ENCODE results near the gene ATG9B. TPM values are rescaled to one million over a fixed set of nuclear protein-coding genes. Genes with fewer than 3 reads are reported as not detected.
"Not testable (repeated sequence)": the region's sequence is repeated elsewhere in the genome, so short reads cannot be mapped to it uniquely, and the experiment has no call there.

ATG9B gene
- polyA plus RNA-seq, 4 donors, result 2.0 to 3.3 (median 2.5) TPM

- DNase-seq (ENCODE audit: low read depth in 4 of 4, low spot score in 2 of 4), result no peak
Observed at GRCh38 chr7:151058781-151059366, 34.6 kb upstream of the ATG9B start.

GRCh38 chr7:151057989-151058780, 33.9 kb upstream of the ATG9B start:
- DNase-seq (ENCODE audit: low read depth in 4 of 4, low spot score in 2 of 4), result peak; percentile 94 to 99 (median 96)

DNA sequence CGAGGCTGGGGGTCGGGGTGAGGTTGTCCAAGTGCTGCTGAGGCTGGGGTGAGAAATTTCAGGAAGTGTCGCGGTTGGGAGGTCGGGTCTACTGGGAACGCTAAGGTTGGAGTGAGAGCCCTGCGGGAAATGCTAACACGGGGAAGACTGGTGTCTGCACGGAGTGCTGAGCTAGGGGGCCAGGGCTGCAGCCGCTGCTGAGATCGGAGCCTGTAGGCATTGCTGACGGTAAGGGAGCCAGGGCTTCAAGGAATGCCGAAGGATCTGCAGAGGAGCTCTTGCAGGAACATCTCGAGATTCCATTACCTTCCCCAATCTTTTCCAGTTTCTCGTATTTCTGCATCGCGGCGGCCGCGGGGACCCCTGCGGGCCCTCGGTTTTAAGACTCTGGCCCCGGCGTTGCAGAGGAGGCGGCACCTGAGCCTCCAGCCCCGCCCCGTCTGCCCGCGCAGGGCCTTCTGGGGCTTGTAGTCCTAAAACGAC, 33.3 kb upstream of the ATG9B start, which contains the start of gene CDK5:
Gene CDK5 (minus strand): TSS at position 392 of the 483 bp plus-strand sequence. CDS start 49 bp downstream, at position 343.
- no peak for DNase-seq (ENCODE audit: low read depth in 4 of 4, low spot score in 2 of 4)

DNA sequence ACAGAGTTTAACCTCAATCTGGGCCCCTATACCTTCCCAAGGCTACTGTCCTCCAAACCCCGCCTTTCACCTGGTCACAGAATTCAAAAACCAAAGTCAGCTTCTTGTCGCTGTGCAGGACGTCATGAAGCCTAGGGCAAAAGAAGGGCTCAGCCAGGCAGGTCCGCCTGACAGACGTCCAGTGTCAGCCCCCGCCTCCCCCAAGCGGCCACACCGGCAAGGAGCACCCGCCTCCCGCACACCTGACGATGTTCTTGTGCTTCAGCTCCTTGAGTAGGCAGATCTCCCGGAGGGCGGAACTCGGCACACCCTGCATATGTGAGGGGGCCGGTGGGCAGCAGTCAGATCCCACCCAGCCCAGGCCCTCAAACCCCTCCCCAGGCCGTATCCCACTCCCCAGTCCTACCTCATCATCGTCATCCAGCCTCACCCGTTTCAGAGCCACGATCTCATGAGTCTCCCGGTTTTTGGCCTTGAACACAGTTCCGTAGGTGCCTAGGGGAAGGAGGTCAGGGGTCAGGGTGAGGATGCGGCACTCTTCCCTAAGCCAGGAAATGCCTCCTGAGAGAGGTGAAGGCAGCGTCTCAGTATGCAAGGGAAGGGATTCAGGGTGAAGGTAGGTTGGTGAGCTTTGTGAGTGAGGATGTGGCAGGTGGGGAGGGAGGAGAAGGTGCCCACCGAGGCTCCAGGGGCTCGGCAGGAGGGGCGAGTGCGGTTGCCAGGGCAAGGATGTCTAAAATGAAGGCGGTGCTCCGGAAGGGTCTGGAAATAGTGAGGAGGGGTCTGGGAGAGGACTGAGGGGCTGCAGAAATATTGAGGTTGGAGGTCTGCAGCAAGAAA, 32.6 kb upstream of the ATG9B start:
- no peak for DNase-seq (ENCODE audit: low read depth in 4 of 4, low spot score in 2 of 4)

- no peak for DNase-seq (ENCODE audit: low read depth in 4 of 4, low spot score in 2 of 4)
Observed at GRCh38 chr7:151056283-151056665, 32.0 kb upstream of the ATG9B start.

GRCh38 chr7:151053751-151054150, 29.5 kb upstream of the ATG9B start:
- DNase-seq (ENCODE audit: low read depth in 4 of 4, low spot score in 2 of 4), result no peak

GRCh38 chr7:151053096-151053495, 28.8 kb upstream of the ATG9B start:
- DNase-seq (ENCODE audit: low read depth in 4 of 4, low spot score in 2 of 4), result no peak

- DNase-seq (ENCODE audit: low read depth in 4 of 4, low spot score in 2 of 4), result peak in 2 of 4 donors; percentile 55 to 69
Observed at GRCh38 chr7:151051108-151051507, 26.8 kb upstream of the ATG9B start.

GRCh38 chr7:151048911-151049463, 24.7 kb upstream of the ATG9B start:
- DNase-seq (ENCODE audit: low read depth in 4 of 4, low spot score in 2 of 4), result no peak

GRCh38 chr7:151047976-151048815, 23.9 kb upstream of the ATG9B start, which contains the start of gene ASIC3:
Gene ASIC3 (plus strand): TSS chr7:151048531. CDS start chr7:151048886, 355 bp downstream.
- DNase-seq (ENCODE audit: low read depth in 4 of 4, low spot score in 2 of 4), result no peak

DNA sequence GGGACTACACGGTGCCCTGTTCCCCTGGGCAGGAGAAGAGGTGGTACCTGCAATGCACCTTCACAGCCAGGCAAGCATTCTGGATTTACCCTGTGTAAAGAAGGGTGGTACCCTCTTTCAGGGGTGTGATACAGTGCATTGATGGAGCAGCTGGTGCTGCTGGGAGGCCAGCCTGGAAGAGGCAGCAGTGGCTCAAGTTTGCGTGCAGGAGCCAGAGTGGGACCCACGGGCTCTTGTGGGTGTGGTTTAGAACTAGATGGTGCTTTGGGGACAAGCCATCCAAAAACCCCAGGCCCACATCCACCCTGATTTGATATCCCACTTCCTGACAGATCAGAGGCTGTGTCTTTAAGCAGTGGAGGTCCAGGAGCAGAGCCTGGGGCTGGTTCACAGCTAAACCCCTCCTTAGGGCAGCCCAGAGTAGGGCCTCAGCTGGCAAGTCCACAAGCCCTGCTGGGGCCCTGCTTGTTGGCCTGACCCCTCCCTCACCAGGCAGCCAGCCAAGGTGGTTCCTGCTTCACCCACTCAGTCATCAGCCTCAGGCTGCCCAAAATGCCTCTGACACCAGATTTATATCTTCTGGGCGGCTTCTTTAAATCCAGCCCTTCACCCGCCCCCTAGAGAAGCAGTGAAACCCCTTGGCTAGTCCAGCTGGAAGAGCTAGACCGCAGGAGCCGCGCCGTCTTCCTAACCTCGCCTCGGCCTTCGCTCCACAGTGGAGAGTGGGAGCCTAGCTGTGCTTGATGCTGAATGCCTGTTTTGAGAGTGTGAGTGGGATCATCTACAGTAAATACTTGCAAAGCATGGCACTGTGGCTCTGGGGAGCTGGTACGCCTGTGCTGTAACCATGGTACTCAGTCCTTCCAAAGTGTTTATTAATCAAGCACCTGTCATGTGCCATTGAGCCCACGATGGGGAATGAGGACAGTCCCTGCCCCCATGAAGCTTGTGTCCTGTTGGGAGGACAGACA, 22.6 kb upstream of the ATG9B start:
- no peak for DNase-seq (ENCODE audit: low read depth in 4 of 4, low spot score in 2 of 4)

GRCh38 chr7:151045967-151046366, 21.7 kb upstream of the ATG9B start:
- no peak for DNase-seq (ENCODE audit: low read depth in 4 of 4, low spot score in 2 of 4)

DNA sequence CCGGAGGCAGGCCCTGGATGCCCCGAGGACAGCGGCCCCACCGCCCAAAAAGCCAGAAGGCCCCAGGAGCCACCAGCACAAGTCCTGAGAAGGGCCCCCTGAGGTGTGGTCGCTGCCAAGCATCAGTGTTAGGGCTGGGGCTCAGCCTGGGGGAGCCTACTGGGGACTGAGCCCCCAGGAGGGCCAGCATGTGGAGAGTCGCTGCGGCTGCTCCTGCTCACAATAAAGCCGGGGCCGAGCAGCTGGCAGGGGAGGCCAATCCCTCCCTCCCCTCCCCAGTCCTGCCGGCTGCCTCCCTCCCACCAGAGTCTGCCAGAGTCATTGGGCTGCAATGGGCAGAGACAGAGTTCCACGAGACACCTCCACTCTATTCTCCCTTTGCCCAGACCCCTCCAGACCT, 21.0 kb upstream of the ATG9B start:
- DNase-seq (ENCODE audit: low read depth in 4 of 4, low spot score in 2 of 4), result no peak

- no peak for DNase-seq (ENCODE audit: low read depth in 4 of 4, low spot score in 2 of 4)
Observed at GRCh38 chr7:151043959-151044358, 19.7 kb upstream of the ATG9B start.

- DNase-seq (ENCODE audit: low read depth in 4 of 4, low spot score in 2 of 4), result not testable (repeated sequence)
Observed at GRCh38 chr7:151043449-151043848, 19.2 kb upstream of the ATG9B start.

- DNase-seq (ENCODE audit: low read depth in 4 of 4, low spot score in 2 of 4), result no peak
Observed at GRCh38 chr7:151040616-151041375, 16.5 kb upstream of the ATG9B start.

DNA sequence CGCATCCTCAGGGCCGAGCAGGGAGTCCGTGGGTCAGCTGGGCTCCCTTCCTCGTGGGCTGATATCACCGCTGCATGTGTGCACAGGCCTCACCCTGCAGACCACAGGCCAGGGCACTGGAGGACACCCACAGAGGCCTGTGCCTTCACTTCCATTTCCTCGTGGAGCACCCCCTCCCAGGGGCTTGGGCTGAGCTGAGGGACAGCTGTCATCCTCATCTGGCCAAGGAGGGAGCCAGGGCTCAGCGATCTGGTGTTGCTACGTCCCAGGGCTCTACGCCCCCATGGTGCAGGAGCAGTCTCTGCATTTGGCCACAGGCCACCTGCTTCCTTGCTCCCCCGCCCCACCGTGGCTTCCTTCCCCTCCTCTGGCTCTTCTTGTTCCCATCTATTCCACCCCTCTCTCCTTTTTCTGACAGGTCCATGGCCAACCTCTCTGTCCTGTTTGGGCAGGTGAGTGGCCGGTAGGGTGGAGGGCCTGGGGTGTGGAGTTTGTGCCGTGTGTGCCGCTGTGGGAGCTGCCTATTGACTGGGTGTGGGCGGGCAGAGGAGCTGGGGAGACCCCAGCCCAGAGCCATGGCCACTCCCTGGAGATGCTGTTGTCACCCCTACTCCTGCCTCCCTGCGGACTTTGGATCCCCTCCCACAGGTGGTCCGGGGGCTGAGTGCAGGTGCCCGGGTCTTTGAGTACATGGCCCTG, 15.7 kb upstream of the ATG9B start:
- no peak for DNase-seq (ENCODE audit: low read depth in 4 of 4, low spot score in 2 of 4)

All from left renal cortex interstitium (tissue), 4 donors.